GM19023 (cell line): Measurements from ENCODE around the gene NFATC1.

Source experiments
- ATAC-seq: cut with Tn5 transposase; IDR thresholded peaks from one replicate; pipeline ENCODE4 v1.9.1; 2021; ENCODE audit warnings: mild to moderate bottlenecking, moderate library complexity; ENCODE audit not compliant: unreplicated experiment

Gene NFATC1

DNA sequence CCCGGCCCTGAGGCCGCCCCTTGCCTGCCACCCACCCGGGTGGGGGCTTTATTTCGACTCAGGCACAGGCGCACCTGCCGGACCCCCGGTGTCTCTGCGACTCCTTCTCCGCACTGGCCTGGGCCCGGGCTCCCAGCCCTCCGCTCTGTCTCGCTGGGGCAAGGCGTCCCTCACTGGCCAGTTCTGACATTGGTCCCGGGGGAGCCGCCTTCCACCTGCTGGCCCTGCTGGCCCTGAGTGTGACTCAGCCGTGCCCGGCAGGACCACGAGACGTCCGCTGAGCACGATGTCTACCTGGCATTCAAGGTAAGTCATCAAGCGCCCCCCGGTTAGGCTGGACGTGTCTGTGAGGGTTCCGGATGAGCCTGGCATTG lies 152.3 kb downstream of the NFATC1 start:
- no peak for ATAC-seq

DNA sequence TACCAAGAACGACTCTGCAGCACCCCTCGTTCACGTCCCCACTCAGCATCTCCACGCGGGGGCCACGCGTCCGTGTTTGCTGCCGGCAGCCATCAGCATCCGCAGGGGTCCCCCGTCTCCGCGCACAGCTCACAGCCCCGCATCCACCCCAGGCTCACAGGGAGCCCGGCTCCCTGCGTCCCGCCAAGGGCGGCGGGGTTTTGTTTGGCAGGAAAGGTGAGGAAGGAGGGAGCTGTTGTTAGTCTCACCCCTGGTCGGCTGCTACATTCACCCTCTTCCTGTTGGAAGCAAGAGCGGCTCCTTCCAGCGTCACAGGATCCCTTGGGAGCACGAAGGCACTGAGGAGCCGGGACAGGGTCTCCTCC lies 152.9 kb downstream of the NFATC1 start:
- no peak for ATAC-seq

DNA sequence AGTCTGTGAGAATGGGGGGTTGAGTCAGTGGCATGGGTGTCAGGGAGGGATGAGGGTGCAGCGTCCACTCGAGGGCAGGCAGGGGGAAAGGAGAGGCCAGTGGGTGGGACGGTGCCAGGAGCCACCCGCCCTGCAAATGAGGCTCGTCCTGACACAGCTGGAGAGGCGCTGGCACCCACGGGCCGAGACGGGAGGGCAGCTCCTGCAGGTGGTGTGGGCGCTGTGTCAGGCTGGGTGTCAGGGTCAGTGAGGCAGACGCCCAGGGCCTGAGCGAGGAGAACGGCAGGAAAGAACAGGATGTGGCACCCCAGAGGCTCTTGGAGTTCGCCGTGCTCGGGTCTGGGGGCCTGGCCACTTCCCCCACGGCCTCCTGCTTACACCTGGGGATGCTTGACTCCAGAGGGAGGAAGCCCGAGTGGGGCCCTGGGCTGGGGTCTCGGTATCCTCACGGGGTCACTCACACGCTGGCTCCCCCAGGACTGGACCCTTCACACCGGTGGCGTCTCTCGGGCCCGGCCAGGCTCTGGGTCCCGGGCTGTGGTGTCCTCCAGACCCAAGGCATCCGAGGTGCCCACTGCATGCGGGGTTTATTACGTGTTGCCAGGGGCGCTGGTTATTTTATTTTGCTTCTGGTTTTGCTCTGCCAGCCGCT lies 153.4 kb downstream of the NFATC1 start:
- ATAC-seq, result no peak

DNA sequence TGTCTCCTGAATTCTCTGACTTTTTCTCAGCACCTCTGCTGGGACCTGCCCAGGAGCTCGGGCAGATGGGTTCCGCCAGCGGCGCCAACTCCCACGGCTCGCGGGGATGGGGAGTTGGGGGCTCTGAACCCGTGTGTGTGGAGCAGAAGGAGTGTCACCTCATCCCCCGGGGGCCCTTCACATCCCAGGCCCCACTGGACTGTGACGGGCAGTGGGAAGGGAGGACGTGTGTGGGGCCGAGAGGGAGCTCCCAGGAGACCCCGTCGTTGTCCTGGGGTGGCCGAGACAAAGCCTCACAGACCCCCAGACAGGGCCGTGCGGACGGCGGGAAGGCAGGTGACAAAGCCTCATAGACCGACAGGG lies 153.9 kb downstream of the NFATC1 start:
- no peak for ATAC-seq

DNA sequence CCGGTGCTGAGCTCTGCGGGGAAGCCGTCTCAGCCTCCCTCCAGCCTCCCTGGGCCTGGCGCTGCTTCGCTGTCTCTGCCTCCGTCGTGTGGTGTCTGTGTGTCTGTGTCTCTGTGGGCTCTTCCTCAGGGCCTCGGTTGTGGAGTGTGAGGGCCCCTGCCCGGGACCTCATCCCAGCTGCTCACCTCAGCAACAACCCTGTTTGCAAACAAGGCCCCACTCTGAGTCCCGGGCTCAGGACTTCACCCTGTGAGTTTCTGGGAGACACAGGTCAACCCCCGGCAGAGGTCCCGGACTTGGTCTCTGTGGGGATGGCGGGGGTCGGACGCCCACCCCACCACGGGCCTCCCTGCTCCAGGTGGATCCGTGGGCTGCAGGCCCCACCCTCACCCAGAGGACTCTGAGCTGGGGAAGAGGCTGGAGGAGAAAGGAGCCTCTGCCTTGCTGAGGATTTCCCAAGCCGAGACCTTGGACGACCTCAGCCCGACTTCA lies 156.5 kb downstream of the NFATC1 start:
- ATAC-seq, result no peak

DNA sequence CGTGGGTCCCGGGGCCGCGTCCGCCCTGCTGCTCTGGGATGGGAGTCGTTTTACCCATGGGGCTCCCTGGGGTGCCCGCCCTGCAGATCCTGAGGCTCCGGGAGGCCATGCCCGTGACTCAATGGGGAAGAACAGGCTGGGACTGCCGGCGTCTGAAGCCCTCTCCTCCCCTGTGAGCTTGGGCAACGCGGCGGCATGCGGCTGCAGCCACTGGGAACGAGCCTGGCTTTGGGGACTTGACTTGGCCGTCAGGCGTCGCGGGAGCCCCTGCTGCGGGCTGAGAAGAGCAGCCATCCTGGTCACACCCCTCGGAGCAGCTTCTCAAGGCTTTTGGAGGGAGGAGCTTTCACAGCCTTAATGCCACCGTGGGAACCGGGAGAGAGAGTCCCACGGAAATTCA lies 157.0 kb downstream of the NFATC1 start:
- no peak for ATAC-seq

DNA sequence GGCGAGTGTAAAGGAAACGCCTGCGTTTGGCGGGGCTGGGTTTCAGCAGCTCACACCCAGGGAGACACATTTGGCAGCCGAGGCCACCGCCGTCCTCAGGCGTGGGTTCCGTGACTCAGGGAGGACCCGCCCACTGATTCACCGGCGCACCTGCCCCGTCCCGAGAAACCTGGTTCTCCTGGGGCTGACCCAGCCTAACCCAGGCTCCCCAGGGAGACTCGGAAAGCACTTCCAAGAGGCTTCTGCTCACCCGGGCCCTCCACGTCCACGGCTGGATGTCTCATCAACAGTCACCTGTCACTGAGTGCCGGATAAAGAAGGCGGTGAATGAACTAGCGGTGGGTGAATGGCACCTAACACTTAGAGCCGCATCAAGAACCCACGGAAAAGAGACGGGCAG lies 157.4 kb downstream of the NFATC1 start:
- ATAC-seq, result no peak

DNA sequence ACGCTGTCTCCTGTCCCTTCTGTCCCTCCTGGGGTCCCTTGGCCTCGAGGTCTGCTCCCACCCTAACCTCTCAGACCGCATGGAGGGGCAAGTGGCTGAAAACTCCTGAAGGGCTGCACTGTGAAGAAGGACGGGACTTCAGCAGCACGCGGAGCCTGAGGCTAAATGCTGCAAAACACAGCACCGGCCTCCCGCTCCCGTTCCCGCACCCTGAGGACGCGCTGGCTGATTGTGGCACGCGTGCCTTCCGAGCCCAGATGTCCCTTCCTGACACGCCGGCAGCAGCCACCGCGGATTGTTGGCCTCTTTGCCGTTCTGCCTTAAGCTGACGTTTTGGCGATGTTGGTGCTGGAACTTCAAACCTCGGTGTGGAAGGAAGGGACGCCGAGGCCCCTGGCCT lies 158.0 kb downstream of the NFATC1 start:
- no peak for ATAC-seq

DNA sequence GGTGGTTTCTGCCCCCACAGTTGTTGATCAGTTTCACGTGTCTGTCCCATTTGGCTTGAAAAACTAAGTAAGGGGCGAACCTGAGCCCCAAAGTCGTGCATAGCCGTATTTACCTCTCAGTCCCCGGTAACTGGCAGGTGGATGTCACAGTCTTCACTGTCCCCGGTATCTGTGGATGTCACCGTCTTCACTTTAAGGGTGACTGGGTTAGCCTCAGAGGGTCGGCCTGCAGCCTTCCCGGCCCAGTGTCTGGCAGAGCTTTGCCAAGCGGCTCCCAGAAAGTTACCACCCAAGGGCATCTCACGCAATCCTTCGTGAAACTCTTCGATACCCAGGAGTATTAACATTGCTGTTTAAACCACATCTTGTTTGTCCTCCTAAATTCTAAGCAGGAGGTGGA lies 158.6 kb downstream of the NFATC1 start:
- no peak for ATAC-seq

DNA sequence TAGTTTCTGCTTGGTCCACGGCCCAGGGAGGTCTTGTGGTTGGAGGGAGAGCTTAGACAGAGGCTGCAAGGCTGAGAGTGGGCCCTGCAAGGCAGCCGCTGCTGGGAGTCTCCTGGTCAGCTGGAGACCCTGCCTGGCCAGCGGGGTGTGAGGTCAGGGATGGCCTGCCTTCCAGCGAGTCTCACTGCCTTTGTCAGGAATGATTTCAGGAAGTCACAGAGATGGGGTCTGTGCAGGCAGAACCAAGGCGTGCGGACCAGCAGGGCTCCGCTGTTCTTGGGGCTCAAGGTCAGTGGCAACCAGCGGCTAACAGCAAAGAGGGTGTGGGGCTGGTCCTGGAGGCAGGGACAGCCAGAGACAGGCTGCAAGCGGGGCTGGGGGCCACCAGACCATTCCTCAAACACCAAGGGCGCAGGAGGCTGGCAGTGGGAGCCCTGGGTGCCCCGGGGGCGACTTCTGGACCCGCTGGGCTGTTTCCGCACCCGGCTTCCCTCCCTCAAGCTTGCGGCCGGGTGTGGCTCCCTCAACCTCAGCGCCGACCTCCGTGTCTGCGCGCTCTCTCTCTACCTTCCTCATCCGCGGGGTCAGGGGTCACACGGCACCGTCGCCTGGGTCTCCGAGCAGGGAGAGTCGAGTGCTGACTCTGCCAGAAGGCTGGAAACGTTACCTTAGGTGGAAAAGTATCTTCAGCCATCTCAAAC lies 159.4 kb downstream of the NFATC1 start:
- ATAC-seq, result no peak

DNA sequence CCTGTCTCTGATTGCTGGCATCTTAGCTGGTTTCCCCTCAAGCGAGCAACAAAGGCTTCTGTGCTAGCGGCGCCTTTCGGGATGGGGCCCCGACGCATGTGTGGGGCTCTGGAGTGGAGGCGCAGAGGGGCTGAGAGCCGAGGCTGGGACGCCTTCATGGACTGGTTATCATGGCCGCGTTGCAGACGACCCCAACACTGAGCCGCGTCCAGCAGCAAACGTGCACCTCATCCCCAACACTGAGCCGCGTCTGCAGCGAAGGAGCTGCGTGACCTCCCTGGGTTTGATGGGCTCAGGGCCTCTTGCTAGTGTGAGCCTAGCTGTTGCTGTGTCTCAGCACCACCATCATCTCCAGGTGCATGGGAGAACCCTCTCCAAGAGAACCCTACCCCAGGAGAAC lies 160.2 kb downstream of the NFATC1 start:
- no peak for ATAC-seq

DNA sequence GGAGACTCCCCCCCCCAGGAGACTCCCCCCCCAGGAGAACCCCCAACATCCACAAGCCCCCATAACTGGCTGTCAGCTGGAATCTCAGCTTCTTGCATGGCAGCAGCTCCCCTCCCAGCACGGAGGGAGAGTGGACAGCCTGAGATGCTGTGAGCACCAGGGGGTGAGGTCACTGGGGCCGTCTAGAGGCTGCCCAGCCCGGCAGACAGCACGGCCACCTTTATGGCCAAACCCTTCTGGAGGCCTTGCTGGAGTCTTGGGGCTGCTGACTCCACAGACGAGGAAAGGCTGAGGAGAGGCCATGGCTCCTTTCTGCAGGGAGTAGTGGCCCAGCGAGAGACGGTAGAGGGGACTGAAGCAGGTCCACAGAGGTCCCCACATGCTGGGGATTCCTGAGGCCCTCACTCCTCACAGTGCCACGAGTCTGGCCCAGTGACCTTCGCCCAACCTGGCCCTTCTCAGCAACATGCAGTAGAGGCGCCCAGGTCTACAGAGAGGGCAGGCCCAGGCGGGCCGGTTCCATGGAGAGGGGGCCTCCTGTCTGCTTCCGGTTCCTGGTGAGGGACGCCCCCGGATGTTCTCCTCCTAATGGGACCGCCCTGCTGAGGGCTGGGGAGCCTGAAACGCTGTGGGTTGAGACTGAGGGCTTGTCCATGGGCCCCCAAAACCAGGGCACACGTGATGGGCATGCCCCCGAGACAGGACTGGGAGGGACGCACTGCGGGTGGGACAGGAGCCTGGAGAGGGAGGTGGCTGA lies 161.3 kb downstream of the NFATC1 start:
- no peak for ATAC-seq

DNA sequence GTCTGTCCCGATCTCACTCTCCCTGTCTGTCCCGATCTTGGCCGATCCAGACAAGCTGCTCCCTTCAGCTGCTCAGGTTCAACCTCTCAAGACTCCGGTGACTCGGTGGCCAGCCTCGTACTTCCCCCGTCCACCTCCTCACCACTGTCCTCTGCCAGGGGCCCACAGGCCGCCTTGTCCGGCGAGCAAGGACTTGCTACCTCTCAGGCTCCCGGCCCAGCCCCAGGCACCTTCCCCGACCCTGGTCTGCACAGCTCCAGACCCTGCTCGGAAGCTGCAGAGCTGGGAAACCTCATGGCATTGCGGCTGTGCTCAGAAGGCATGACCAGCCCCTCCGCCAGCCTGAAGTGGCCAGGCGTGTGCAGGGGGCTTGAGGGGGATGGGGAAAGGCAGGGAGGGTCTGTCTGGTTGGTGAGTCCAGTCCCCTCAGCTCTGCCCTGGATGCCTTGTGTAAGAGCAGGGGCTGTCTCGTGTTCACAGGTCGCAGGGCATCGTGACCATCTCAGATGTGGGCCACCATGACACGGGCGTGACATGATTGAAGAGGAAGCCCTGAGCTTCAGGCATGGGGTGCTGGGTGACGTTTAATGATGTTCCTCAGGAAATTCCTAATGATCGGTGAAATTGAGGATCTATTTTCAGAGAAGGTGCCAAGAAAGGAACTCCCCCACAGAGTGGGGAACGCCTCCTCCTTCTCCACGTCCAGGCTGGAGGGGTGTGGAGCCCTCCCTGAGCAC lies 162.6 kb downstream of the NFATC1 start:
- no peak for ATAC-seq

DNA sequence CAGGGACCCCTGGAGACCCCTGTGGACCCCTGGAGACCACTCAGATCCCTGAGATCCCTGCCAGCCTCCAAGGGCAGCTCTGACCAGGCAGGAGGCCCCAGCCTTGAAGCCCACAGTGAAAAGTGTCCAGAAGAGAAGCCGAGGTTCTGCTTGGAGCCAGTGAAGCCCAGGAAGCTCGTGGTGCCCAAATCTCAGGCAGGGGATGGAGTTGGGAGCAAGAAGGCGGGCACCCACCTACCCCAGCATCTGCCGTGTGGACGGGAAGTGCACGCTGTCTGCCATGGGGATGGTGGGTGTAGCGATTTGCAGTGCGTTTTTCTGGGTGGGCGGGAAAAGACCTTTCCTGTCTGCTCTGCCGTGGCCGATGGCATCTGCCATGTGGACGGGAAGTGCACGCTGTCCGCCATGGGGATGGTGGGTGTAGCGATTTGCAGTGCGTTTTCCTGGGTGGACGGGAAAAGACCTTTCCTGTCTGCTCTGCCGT lies 163.2 kb downstream of the NFATC1 start:
- ATAC-seq, result no peak

DNA sequence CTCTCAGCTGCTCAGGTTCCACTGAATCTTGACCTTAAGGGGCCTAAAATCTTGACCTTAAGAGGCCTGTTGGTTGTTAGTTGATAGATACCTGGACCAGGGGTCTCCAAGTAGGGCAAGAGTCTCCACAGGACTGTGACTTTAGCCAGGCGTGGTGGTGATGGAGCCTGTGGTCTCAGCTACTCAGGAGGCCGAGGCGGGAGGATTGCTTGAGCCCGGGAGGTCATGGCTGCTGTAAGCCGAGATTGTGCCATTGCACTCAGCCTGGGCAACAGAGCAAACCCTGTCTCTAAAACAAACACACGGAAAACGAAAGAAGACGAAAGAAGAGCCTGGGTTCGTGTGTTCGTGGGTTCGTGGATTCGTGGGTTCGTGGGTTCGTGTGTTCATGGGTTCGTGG lies 163.7 kb downstream of the NFATC1 start:
- ATAC-seq, result no peak

DNA sequence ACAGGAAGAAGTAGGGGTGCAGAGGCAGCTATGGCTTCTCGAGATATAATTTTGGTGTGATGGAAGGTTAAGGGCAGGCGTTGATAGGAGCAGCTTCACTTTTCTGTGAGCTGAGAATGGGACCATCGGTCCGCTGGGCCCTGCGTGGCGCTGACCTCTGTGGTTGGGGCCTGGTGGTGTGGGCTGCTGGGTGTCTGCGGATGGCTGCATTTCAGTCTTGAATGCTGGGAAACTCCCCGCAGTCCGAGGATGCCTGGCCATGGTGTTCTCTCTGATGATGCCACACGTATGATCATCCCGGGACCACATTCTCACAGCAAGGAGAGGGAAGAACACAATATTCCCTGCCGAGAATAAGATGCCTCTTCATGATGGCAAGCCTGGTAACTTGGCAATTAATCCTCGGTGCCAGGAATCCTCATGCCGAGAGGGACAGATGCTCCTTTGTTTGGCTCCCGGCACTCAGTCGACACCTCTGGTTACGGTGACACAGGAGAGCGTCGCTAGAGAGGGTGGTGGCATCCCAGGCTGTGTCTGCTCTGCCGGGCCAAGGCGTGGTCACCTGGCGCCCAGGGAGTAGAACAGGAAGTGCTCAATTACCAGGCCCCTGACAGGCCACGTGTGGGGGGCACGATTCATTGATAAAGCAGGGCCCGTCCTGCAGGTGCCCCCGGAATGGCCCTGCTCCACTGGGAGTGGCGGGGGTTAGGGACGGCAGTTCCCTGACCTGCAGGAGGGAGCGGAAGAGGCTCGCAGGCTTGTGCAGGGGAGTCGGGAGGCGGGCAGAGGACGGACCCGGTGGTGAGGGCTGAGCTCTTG lies 164.5 kb downstream of the NFATC1 start:
- no peak for ATAC-seq

DNA sequence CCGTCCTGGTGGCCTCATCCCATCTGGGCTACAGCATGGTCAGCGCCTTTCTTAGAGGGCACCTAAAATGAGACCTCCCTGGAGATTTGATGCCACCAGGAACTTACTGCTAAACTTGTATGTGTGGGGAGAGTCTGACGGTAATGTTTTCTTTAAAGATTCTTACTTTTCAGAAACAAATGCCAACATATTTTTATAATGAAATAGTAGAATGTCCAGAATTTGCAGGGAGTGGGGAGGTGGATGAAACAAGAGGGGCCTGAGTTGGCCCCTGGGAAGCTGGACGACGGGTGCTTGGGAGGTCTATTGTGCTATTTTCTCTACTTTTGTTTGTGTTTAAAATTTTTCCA lies 165.1 kb downstream of the NFATC1 start:
- no peak for ATAC-seq

DNA sequence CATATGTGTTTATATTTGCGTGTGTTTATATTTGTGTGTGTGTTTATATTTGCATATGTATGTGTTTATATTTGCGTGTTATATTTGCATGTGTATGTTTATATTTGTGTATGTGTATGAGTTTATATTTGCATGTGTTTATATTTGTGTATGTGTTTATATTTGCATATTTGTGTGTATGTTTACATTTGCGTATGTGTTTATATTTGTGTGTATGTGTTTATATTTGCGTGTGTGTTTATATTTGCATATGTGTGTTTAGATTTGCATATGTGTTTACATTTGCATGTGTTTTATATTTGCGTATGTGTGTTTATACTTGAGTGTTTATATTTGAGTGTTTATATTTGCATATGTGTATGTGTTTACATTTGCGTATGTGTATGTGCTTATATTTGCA lies 168.2 kb downstream of the NFATC1 start:
- ATAC-seq, result no peak

DNA sequence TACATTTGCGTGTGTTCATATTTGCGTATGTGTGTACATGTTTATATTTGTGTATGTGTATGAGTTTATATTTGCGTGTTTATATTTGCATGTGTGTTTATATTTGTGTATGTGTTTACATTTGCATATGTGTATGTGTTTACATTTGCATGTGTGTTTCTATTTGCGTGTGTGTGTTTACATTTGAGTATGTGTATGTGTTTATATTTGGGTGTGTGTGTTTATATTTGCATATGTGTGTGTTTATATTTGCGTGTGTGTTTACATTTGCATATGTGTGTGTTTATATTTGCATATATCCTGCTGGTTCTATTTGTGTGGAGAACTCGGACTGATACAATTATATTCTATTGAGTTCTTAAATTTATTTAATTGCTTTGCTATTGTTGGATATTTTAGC lies 168.7 kb downstream of the NFATC1 start:
- ATAC-seq, result no peak

DNA sequence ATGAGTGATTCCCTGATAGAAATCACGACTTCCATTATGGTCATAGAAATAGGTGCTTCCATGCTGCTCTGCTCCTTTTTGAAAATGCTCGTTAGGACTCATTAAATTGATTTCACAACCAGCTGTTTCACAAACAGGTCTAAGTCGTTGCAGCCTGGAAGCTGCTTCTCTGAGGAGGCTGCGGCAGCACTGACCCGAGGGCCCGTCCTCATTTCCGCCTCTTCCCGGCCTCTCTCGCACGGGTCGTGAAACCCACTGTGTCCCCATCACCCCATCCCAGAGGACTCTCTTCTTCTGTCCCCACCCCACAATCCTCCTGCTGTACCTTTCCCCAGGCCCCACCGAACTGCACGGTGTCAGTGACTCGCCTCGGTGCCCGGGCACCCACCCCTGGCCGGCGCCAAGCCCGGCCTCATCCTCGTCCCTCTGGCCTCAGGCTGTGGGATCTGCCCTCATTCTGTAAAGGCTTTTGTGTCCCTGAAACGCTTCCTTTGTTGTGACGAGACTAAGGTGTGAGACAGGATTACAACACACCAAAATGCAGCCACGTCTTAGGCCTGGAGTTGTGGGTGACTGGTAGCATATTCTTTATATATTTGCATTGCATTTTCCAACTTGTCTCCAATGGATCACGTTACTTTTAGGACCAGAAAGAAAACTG lies 171.2 kb downstream of the NFATC1 start:
- no peak for ATAC-seq
